Ishikawa (cell line): ENCODE results near the gene EPB41.

Experiments
- CEBPB ChIP-seq: IDR thresholded peaks from 2 replicates; pipeline ENCODE4 v1.6.1; 2012
- EGR1 ChIP-seq: IDR thresholded peaks from 2 replicates; pipeline ENCODE4 v1.6.1; 2012
- EP300 ChIP-seq: IDR thresholded peaks from 2 replicates; pipeline ENCODE4 v1.6.1; 2012; ENCODE audit warnings: borderline replicate concordance
- FOXM1 ChIP-seq: IDR thresholded peaks from 2 replicates; pipeline ENCODE4 v1.6.1; 2012; ENCODE audit warnings: low read depth, borderline replicate concordance
- MAX ChIP-seq: IDR thresholded peaks from 2 replicates; pipeline ENCODE4 v1.6.1; 2012
- NFIC ChIP-seq: IDR thresholded peaks from 2 replicates; pipeline ENCODE4 v1.6.1; 2012
- RAD21 ChIP-seq: IDR thresholded peaks from 2 replicates; pipeline ENCODE4 v1.6.1; 2012; ENCODE audit warnings: low read depth
- REST ChIP-seq: IDR thresholded peaks from 2 replicates; pipeline ENCODE4 v1.6.1; 2012; ENCODE audit warnings: low read depth, mild to moderate bottlenecking
- TAF1 ChIP-seq: IDR thresholded peaks from 2 replicates; pipeline ENCODE4 v1.6.1; 2012; ENCODE audit warnings: low read depth, mild to moderate bottlenecking
- TCF12 ChIP-seq: IDR thresholded peaks from 2 replicates; pipeline ENCODE4 v1.6.1; 2012; ENCODE audit warnings: low read depth
- TEAD4 ChIP-seq: IDR thresholded peaks from 2 replicates; pipeline ENCODE4 v1.6.1; 2012
- USF1 ChIP-seq: IDR thresholded peaks from 2 replicates; pipeline ENCODE4 v1.6.1; 2012
- YY1 ChIP-seq: IDR thresholded peaks from 2 replicates; pipeline ENCODE4 v1.6.1; 2012; ENCODE audit warnings: low read depth
- ZBTB7A ChIP-seq: IDR thresholded peaks from 2 replicates; pipeline ENCODE4 v1.6.1; 2012; ENCODE audit warnings: low read depth

- no peak for TF ChIP-seq FOXM1
- TF ChIP-seq MAX, result no peak
- no peak for TF ChIP-seq NFIC
- no peak for TF ChIP-seq REST
- no peak for TF ChIP-seq EGR1
- no peak for TF ChIP-seq CEBPB
- no peak for TF ChIP-seq ZBTB7A
- no peak for TF ChIP-seq EP300
- TF ChIP-seq RAD21, result no peak
- TF ChIP-seq TAF1, result no peak
- no peak for TF ChIP-seq TEAD4
- TF ChIP-seq YY1, result no peak
- no peak for TF ChIP-seq TCF12
- TF ChIP-seq USF1, result no peak
Observed at GRCh38 chr1:29004288-29004687, 89.9 kb downstream of the EPB41 start.
